Progenitor cell of endocrine pancreas (in vitro differentiated cells): ENCODE data around the gene MYH3. TPM values are rescaled to one million over a fixed set of nuclear protein-coding genes. Genes with fewer than 3 reads are reported as not detected.

ENCODE experiments used
- DNase-seq: peaks from one replicate; pipeline ENCODE4 v3.0.0; 2021; ENCODE audit warnings: low spot score; ENCODE audit not compliant: unreplicated experiment
- H3K27ac Mint-ChIP-seq: 2 replicates; pipeline ENCODE4 v1.8.0; 2021; ENCODE audit warnings: mild to moderate bottlenecking, moderate library complexity, mixed read lengths
- H3K27me3 Mint-ChIP-seq: 2 replicates; pipeline ENCODE4 v1.8.0; 2021; ENCODE audit warnings: mixed read lengths
- H3K36me3 Mint-ChIP-seq: 2 replicates; pipeline ENCODE4 v1.8.0; 2022; ENCODE audit warnings: mixed read lengths; ENCODE audit not compliant: insufficient read depth
- H3K4me1 Mint-ChIP-seq: 2 replicates; pipeline ENCODE4 v1.8.0; 2021; ENCODE audit warnings: low read depth, mixed read lengths
- H3K4me3 Mint-ChIP-seq: 2 replicates; pipeline ENCODE4 v1.8.0; 2021; ENCODE audit warnings: low read depth, mild to moderate bottlenecking, moderate library complexity, mixed read lengths
- H3K9me3 Mint-ChIP-seq: 2 replicates; pipeline ENCODE4 v1.8.0; 2021; ENCODE audit warnings: low read depth, mixed read lengths
- CTCF ChIP-seq: fragments of 200-600 bp; sonication (generic); IDR thresholded peaks from one replicate; pipeline ENCODE4 v1.5.0; 2021; ENCODE audit warnings: antibody characterized with exemption, mild to moderate bottlenecking; ENCODE audit not compliant: unreplicated experiment
- total RNA-seq: library from RNA; stranded (reverse); gene quantifications from 2 replicates; pipeline ENCODE4 v1.2.1, GENCODE V29; 2021

Gene MYH3
- total RNA-seq, 1 donor from 2014 or later = 4.4 TPM

GRCh38 chr17:10583834-10584233 lies 73.3 kb downstream of the MYH3 start:
- Mint-ChIP-seq H3K9me3 (no peaks in the 10 kb centered on the region), H3K27me3 (peaks cover 5% of the 10 kb centered on the region), H3K4me3 (no peak overlapping the region), H3K4me1 (peaks cover 6% of the 10 kb centered on the region), H3K36me3 (no peaks in the 10 kb centered on the region), H3K27ac (no peak overlapping the region)
- DNase-seq = no peak
- no peak for TF ChIP-seq CTCF

- Mint-ChIP-seq H3K9me3 (no peaks in the 10 kb centered on the region), H3K27ac (no peak overlapping the region), H3K36me3 (no peaks in the 10 kb centered on the region), H3K27me3 (no peaks in the 10 kb centered on the region), H3K4me3 (no peak overlapping the region), H3K4me1 (peaks cover 3% of the 10 kb centered on the region)
- TF ChIP-seq CTCF = no peak
- no peak for DNase-seq
Measured at GRCh38 chr17:10579270-10579669, 77.8 kb downstream of the MYH3 start.

Other genes starting within 250 kb of the MYH3 start
- gene MYH8, start 235.4 kb downstream of the MYH3 start, total RNA-seq = not detected in 2 replicates
- gene MYH4, start 187.8 kb downstream of the MYH3 start, total RNA-seq = not detected in 2 replicates
- not detected in 2 replicates for gene MYH1, start 138.8 kb downstream of the MYH3 start, total RNA-seq
- not detected in 2 replicates for gene MYH2, start 107.7 kb downstream of the MYH3 start, total RNA-seq
- 29.0 and 30.0 TPM in 2 replicates for gene SCO1, start 40.2 kb upstream of the MYH3 start, total RNA-seq
- gene ADPRM, start 40.3 kb upstream of the MYH3 start, total RNA-seq = 8.4 and 9.2 TPM in 2 replicates
- 3.3 and 4.4 TPM in 2 replicates for gene TMEM220, start 72.7 kb upstream of the MYH3 start, total RNA-seq
- gene TMEM238L, start 146.8 kb upstream of the MYH3 start, total RNA-seq = not detected in 2 replicates
- not detected in 2 replicates for gene PIRT, start 180.8 kb upstream of the MYH3 start, total RNA-seq